GM23338 (cell line): ENCODE data around the gene CHRDL2. TPM values are rescaled to one million over a fixed set of nuclear protein-coding genes. Genes with fewer than 3 reads are reported as not detected.

Experiments used
- ATAC-seq: fragments of 200-7000 bp; cut with Tn5 transposase; 3 replicates; pipeline ENCODE4 v1.9.1; 2020
- DNase-seq: peaks from one replicate; pipeline ENCODE4 v3.0.0-alpha.2; 2015; ENCODE audit warnings: low spot score
- H2AFZ ChIP-seq: fragments of 200-600 bp; sonication (generic); 2 replicates; pipeline ENCODE4 v1.8.0; 2016; ENCODE audit warnings: antibody characterized with exemption, mild to moderate bottlenecking, moderate library complexity
- H3F3A ChIP-seq: fragments of 200-600 bp; sonication (generic); replicated peaks from 2 replicates; pipeline ENCODE4 v1.8.0; 2017; ENCODE audit warnings: antibody characterized with exemption, mixed run types, low read depth
- H3K27ac ChIP-seq: fragments of 200-600 bp; sonication (generic); 2 replicates; pipeline ENCODE4 v1.6.1; 2016; ENCODE audit warnings: low read depth
- H3K27me3 ChIP-seq: fragments of 200-600 bp; sonication (generic); 2 replicates; pipeline ENCODE4 v1.8.0; 2016; ENCODE audit warnings: mild to moderate bottlenecking, mixed run types, moderate library complexity; ENCODE audit not compliant: insufficient read depth
- H3K36me3 ChIP-seq: fragments of 200-600 bp; sonication (generic); 2 replicates; pipeline ENCODE4 v1.8.0; 2016; ENCODE audit warnings: mild to moderate bottlenecking; ENCODE audit not compliant: insufficient read depth
- H3K4me1 ChIP-seq: fragments of 200-600 bp; sonication (generic); 2 replicates; pipeline ENCODE4 v1.8.0; 2016; ENCODE audit warnings: mild to moderate bottlenecking, moderate library complexity; ENCODE audit not compliant: insufficient read depth
- H3K4me2 ChIP-seq: fragments of 200-600 bp; sonication (generic); 2 replicates; pipeline ENCODE4 v1.7.1; 2017; ENCODE audit warnings: mixed run types
- H3K4me3 ChIP-seq: fragments of 200-600 bp; sonication (generic); 2 replicates; pipeline ENCODE4 v1.6.1; 2016; ENCODE audit warnings: mixed run types
- H3K79me2 ChIP-seq: fragments of 200-600 bp; sonication (generic); replicated peaks from 2 replicates; pipeline ENCODE4 v1.8.0; 2017; ENCODE audit warnings: mild to moderate bottlenecking; ENCODE audit not compliant: insufficient read depth
- H3K9me2 ChIP-seq: fragments of 200-600 bp; sonication (generic); 2 replicates; pipeline ENCODE4 v1.8.0; 2017; ENCODE audit not compliant: insufficient read depth
- H4K20me1 ChIP-seq: fragments of 200-600 bp; sonication (generic); replicated peaks from 2 replicates; pipeline ENCODE4 v1.8.0; 2017; ENCODE audit warnings: mild to moderate bottlenecking; ENCODE audit not compliant: insufficient read depth
- H3K27ac Mint-ChIP-seq: 2 replicates; pipeline ENCODE4 v1.8.0; 2020; ENCODE audit warnings: inconsistent platforms, mild to moderate bottlenecking, moderate library complexity, mixed read lengths
- H3K27me3 Mint-ChIP-seq: 3 replicates; pipeline ENCODE4 v1.8.0; 2022; ENCODE audit warnings: low read depth, mild to moderate bottlenecking, moderate library complexity, mixed read lengths, inconsistent platforms; ENCODE audit not compliant: insufficient read depth, poor library complexity
- H3K36me3 Mint-ChIP-seq: 3 replicates; pipeline ENCODE4 v1.8.0; 2021; ENCODE audit warnings: low read depth, mild to moderate bottlenecking, inconsistent platforms, moderate library complexity, mixed read lengths
- H3K4me1 Mint-ChIP-seq: 3 replicates; pipeline ENCODE4 v1.8.0; 2020; ENCODE audit warnings: mild to moderate bottlenecking, inconsistent platforms, mixed read lengths
- H3K4me3 Mint-ChIP-seq: 3 replicates; pipeline ENCODE4 v1.8.0; 2021; ENCODE audit warnings: moderate library complexity, mild to moderate bottlenecking, inconsistent platforms, mixed read lengths
- H3K9me3 Mint-ChIP-seq: 3 replicates; pipeline ENCODE4 v1.8.0; 2020; ENCODE audit warnings: moderate library complexity, mild to moderate bottlenecking, inconsistent platforms, mixed read lengths
- CREB1 ChIP-seq: fragments of 250-450 bp; sonication (Bioruptor Pico); IDR thresholded peaks from 2 replicates; pipeline ENCODE4 v1.5.0; 2020; ENCODE audit warnings: low read depth, mild to moderate bottlenecking, moderate library complexity
- CTCF ChIP-seq, 2 experiments: fragments of 200-600 bp in 1 of 2; sonication (generic) in 1 of 2; conservative IDR thresholded peaks; 2 replicates each; pipeline versions ENCODE4 v1.5.1 to v1.6.1; 2016 to 2017; ENCODE audit warnings: antibody characterized with exemption in 2 of 2, low read depth in 2 of 2, mild to moderate bottlenecking in 2 of 2, moderate library complexity in 1 of 2
- ETS1 ChIP-seq: IDR thresholded peaks from 2 replicates; pipeline ENCODE4 v1.6.1; 2016; ENCODE audit warnings: antibody characterized with exemption
- EZH2 ChIP-seq: fragments of 200-600 bp; sonication (generic); IDR thresholded peaks from one replicate; pipeline ENCODE4 v1.8.0; 2017; ENCODE audit warnings: antibody characterized with exemption, mild to moderate bottlenecking, low read depth; ENCODE audit not compliant: unreplicated experiment
- EZH2phosphoT487 ChIP-seq: fragments of 200-600 bp; sonication (generic); IDR thresholded peaks from one replicate; pipeline ENCODE4 v1.8.1; 2018; ENCODE audit warnings: antibody characterized with exemption; ENCODE audit not compliant: unreplicated experiment
- JUNB ChIP-seq: IDR thresholded peaks from one replicate; pipeline ENCODE4 v1.6.1; 2016; ENCODE audit warnings: antibody characterized with exemption; ENCODE audit not compliant: unreplicated experiment
- NANOG ChIP-seq: IDR thresholded peaks from 2 replicates; pipeline ENCODE4 v1.6.1; 2016; ENCODE audit warnings: antibody characterized with exemption, borderline replicate concordance
- POLR2AphosphoS5 ChIP-seq: IDR thresholded peaks from 2 replicates; pipeline ENCODE4 v1.6.1; 2016; ENCODE audit warnings: antibody characterized with exemption, low read depth
- REST ChIP-seq: IDR thresholded peaks from one replicate; pipeline ENCODE4 v1.6.1; 2018; ENCODE audit warnings: antibody characterized with exemption; ENCODE audit not compliant: unreplicated experiment
- ZNF114 ChIP-seq: fragments of 250-450 bp; sonication (Bioruptor Pico); IDR thresholded peaks from 2 replicates; pipeline ENCODE4 v1.5.0; 2020; ENCODE audit warnings: mild to moderate bottlenecking, moderate library complexity
- ZNF331 ChIP-seq: fragments of 250-450 bp; sonication (Bioruptor Pico); IDR thresholded peaks from 2 replicates; pipeline ENCODE4 v1.5.0; 2020; ENCODE audit warnings: low read depth, mild to moderate bottlenecking, moderate library complexity
- polyA plus RNA-seq: library from polyadenylated mRNA; unstranded; fragments of >200 nt; fragmentation: Nextera tagmentation; extraction: Ambion mirVana; gene quantifications from 2 replicates; pipeline ENCODE4 v1.2.1, GENCODE V29; 2016
- total RNA-seq: library from RNA; depleted of rRNA; stranded (reverse); fragments of >200 nt; shearing (Covaris generic); gene quantifications from 2 replicates; pipeline ENCODE4 v1.2.3, GENCODE V29; 2014

Gene CHRDL2
- total and polyA plus RNA-seq, 2 experiments from 2014 or later: 0.21 TPM; not detected in 1

GRCh38 chr11:74685905-74686304 lies 45.3 kb downstream of the CHRDL2 start:
- Histone ChIP-seq H4K20me1 (no peaks in the 10 kb centered on the region; the same call in 1 of the 2 replicates), H3K4me1 (no peaks in the 10 kb centered on the region), H3F3A (no peaks in the 10 kb centered on the region), H3K27me3 (peaks cover 11% of the 10 kb centered on the region), H3K79me2 (no peaks in the 10 kb centered on the region), H2AFZ (no peak overlapping the region), H3K27ac (no peak overlapping the region), H3K4me3 (no peak overlapping the region), H3K36me3 (no peaks in the 10 kb centered on the region), H3K9me2 (peaks cover 2% of the 10 kb centered on the region; the same call in 1 of the 2 replicates), H3K4me2 (no peak overlapping the region)
- DNase-seq (no peak), ATAC-seq (no peak)
- peaks cover 6% of the 10 kb centered on the region; the same call in 2 of the 3 replicates for H3K4me1 Mint-ChIP-seq
- no peaks in the 10 kb centered on the region; the same call in 2 of the 3 replicates for H3K9me3 Mint-ChIP-seq
- H3K27me3 Mint-ChIP-seq: peaks cover 14% of the 10 kb centered on the region
- no peaks in the 10 kb centered on the region for H3K36me3 Mint-ChIP-seq
- H3K4me3 Mint-ChIP-seq: no peak overlapping the region
- TF ChIP-seq CTCF (conservative IDR thresholded peaks at IDR 0.05; ENCODE audit: low read depth in 2 of 2) (no peak), POLR2AphosphoS5 (no peak), ETS1 (no peak), JUNB (no peak), CREB1 (no peak), EZH2 (no peak)
- no peak overlapping the region for H3K27ac Mint-ChIP-seq

GRCh38 chr11:74685338-74685737 lies 45.9 kb downstream of the CHRDL2 start:
- peaks cover 11% of the 10 kb centered on the region for H3K27me3 ChIP-seq
- no peaks in the 10 kb centered on the region for H3K4me1 ChIP-seq
- H3K4me2 ChIP-seq: no peak overlapping the region
- H3F3A ChIP-seq: no peaks in the 10 kb centered on the region
- H3K4me3 ChIP-seq: no peak overlapping the region
- ATAC-seq: no peak
- no peaks in the 10 kb centered on the region; the same call in 1 of the 2 replicates for H4K20me1 ChIP-seq
- peaks cover 14% of the 10 kb centered on the region for H3K27me3 Mint-ChIP-seq
- no peaks in the 10 kb centered on the region for H3K36me3 ChIP-seq
- no peak overlapping the region for H3K4me3 Mint-ChIP-seq
- no peak overlapping the region for H2AFZ ChIP-seq
- TF ChIP-seq ETS1 (no peak), CTCF (conservative IDR thresholded peaks at IDR 0.05; ENCODE audit: low read depth in 2 of 2) (no peak), JUNB (no peak), ZNF331 (no peak), EZH2phosphoT487 (no peak), REST (no peak), POLR2AphosphoS5 (no peak), CREB1 (no peak), NANOG (no peak), ZNF114 (CRISPR knock-in tag) (no peak)
- H3K9me2 ChIP-seq: no peaks in the 10 kb centered on the region; the same call in 1 of the 2 replicates
- no peak for DNase-seq
- H3K9me3 Mint-ChIP-seq: no peaks in the 10 kb centered on the region; the same call in 2 of the 3 replicates
- H3K4me1 Mint-ChIP-seq: peaks cover 6% of the 10 kb centered on the region; the same call in 2 of the 3 replicates
- no peak overlapping the region for H3K27ac ChIP-seq
- H3K27ac Mint-ChIP-seq: no peak overlapping the region
- H3K36me3 Mint-ChIP-seq: no peaks in the 10 kb centered on the region
- no peaks in the 10 kb centered on the region for H3K79me2 ChIP-seq
